ENCODE results near the gene TICAM2. TPM values are rescaled to one million over a fixed set of nuclear protein-coding genes. Genes with fewer than 3 reads are reported as not detected.

TICAM2 gene
- total and polyA plus RNA-seq, 9 of the 15 experiments (the other 6 are each of a cell fraction or from before 2014, with no cell fraction given): 0.15 to 1.8 (median 0.98) TPM

GRCh38 chr5:115625579-115626444 is 23.5 kb upstream of the TICAM2 start, which contains the start of gene TMED7 (continued):
- peak in 1 of 2 experiments; percentile 59; a peak in 1 of 4 replicates for TF ChIP-seq UBTF (IDR thresholded peaks at IDR 0.05; ENCODE audit: borderline replicate concordance in 1 of 2, low read depth in 2 of 2, low read length in 2 of 2)
- TF ChIP-seq NFIC (IDR thresholded peaks at IDR 0.05): peak; percentile 19; the same call in 1 of the 2 replicates
- peak; percentile 87; the same call in 1 of the 2 replicates for TF ChIP-seq ZNF740 (CRISPR knock-in tag; IDR thresholded peaks at IDR 0.05)
- no peak; a peak in 1 of 4 replicates for TF ChIP-seq ZNF740 (tag; IDR thresholded peaks at IDR 0.05)
- TF ChIP-seq PHF20 (IDR thresholded peaks at IDR 0.05; ENCODE audit: partially characterized antibody): no peak
- peak; percentile 99 for TF ChIP-seq CREB3L1 (IDR thresholded peaks at IDR 0.05; ENCODE audit: borderline replicate concordance, low read depth)
- no peak for TF ChIP-seq ZNF140 (CRISPR knock-in tag; IDR thresholded peaks at IDR 0.05)
- TF ChIP-seq MGA (IDR thresholded peaks at IDR 0.05): peak; percentile 47; the same call in 1 of the 2 replicates
